OCI-LY3 (cell line): ENCODE results near the gene TPK1.

ENCODE experiments used
- CTCF ChIP-seq: fragments of 200-600, 300-600 bp; sonication (generic); IDR thresholded peaks from 2 replicates; pipeline ENCODE4 v1.5.1; 2014; ENCODE audit warnings: antibody characterized with exemption, low read length, low read depth
- EZH2phosphoT487 ChIP-seq: fragments of 200-600 bp; shearing (Covaris generic); IDR thresholded peaks from 2 replicates; pipeline ENCODE4 v1.6.1; 2018; ENCODE audit warnings: antibody characterized with exemption, mixed run types, low read depth

DNA sequence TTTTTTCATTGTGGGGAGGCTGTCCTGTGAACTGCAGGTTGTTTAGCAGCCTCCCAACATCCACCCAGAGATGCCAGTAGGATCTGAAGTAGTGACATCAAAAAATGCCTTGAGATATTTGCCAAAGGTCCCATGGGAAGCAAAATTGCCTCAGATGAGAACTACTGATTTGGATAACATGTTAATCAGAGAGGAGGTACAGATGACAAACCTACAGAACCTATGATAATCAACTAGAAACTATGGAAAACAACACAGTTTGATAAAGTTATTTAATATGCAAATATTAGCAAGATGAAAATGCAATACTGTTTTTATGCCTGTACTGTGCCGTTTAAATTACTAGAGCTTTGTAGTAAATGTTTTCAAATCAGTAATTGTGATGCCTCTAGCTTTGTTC lies 341.5 kb downstream of the TPK1 start:
- TF ChIP-seq CTCF, result no peak
- no peak for TF ChIP-seq EZH2phosphoT487
